DND-41 (cell line): ENCODE data around the gene RRP8.

Source experiments
- ATAC-seq: fragments of 200-7000 bp; cut with Tn5 transposase; 3 replicates; pipeline ENCODE4 v1.9.1; 2021; ENCODE audit warnings: low read depth; ENCODE audit not compliant: insufficient read depth
- DNase-seq: peaks from one replicate; pipeline ENCODE4 v3.0.0-alpha.2; 2020
- H2AFZ ChIP-seq: 2 replicates; pipeline ENCODE4 v1.6.0; 2012; ENCODE audit warnings: low read depth, low read length
- H3K27ac ChIP-seq: 2 replicates; pipeline ENCODE4 v1.5.1; 2012; ENCODE audit warnings: low read length, inconsistent platforms
- H3K27me3 ChIP-seq: fragments of 200-600 bp; sonication (generic); 2 replicates; pipeline ENCODE4 v1.6.0; 2012; ENCODE audit warnings: low read length, mild to moderate bottlenecking, inconsistent platforms; ENCODE audit not compliant: insufficient read depth, poor library complexity
- H3K36me3 ChIP-seq: 2 replicates; pipeline ENCODE4 v1.5.1; 2012; ENCODE audit warnings: low read length, inconsistent platforms; ENCODE audit not compliant: insufficient read depth
- H3K4me1 ChIP-seq: 2 replicates; pipeline ENCODE4 v1.5.1; 2012; ENCODE audit warnings: mild to moderate bottlenecking, low read length; ENCODE audit not compliant: insufficient read depth
- H3K4me2 ChIP-seq: 2 replicates; pipeline ENCODE4 v1.6.0; 2012; ENCODE audit warnings: mild to moderate bottlenecking, moderate library complexity, low read length, inconsistent platforms; ENCODE audit not compliant: insufficient read depth
- H3K4me3 ChIP-seq, 2 experiments: fragments of 200-600 bp in 1 of 2; shearing (Covaris generic) in 1 of 2; 2 replicates each; pipeline ENCODE4 v1.5.1; 2012 to 2016; ENCODE audit warnings: inconsistent platforms in 2 of 2, low read length in 2 of 2, mild to moderate bottlenecking in 2 of 2, low read depth in 1 of 2, moderate library complexity in 1 of 2
- H3K79me2 ChIP-seq: 2 replicates; pipeline ENCODE4 v1.6.0; 2012; ENCODE audit warnings: low read length, inconsistent platforms; ENCODE audit not compliant: insufficient read depth
- H3K9ac ChIP-seq: 2 replicates; pipeline ENCODE4 v1.6.0; 2012; ENCODE audit warnings: low read depth, mild to moderate bottlenecking, inconsistent platforms, low read length, moderate library complexity
- H3K9me3 ChIP-seq: 2 replicates; pipeline ENCODE4 v1.5.1; 2012; ENCODE audit warnings: low read length, moderate library complexity, mild to moderate bottlenecking, inconsistent platforms; ENCODE audit not compliant: insufficient read depth, severe bottlenecking
- H4K20me1 ChIP-seq: 2 replicates; pipeline ENCODE4 v1.6.0; 2012; ENCODE audit warnings: low read length; ENCODE audit not compliant: insufficient read depth
- CTCF ChIP-seq: IDR thresholded peaks from 2 replicates; pipeline ENCODE4 v1.5.1; 2012; ENCODE audit warnings: borderline replicate concordance, low read length, moderate library complexity, mild to moderate bottlenecking; ENCODE audit not compliant: poor library complexity, severe bottlenecking; ENCODE audit errors: extremely low read depth
- EZH2 ChIP-seq: IDR thresholded peaks from 3 replicates; pipeline ENCODE4 v1.6.1; 2012; ENCODE audit warnings: borderline replicate concordance, low read depth, mild to moderate bottlenecking, moderate library complexity, low read length, inconsistent platforms; ENCODE audit not compliant: severe bottlenecking

Gene RRP8

GRCh38 chr11:6576471-6577373, 26.7 kb downstream of the RRP8 start:
- H3K79me2 ChIP-seq, result no peaks in the 10 kb centered on the region
- no peak overlapping the region for H3K9ac ChIP-seq
- DNase-seq (peak; percentile 26), ATAC-seq (peak; percentile 65)
- H3K27ac ChIP-seq, result no peak overlapping the region
- TF ChIP-seq CTCF (no peak), EZH2 (no peak)
- H3K36me3 ChIP-seq, result no peaks in the 10 kb centered on the region; the same call in 1 of the 2 replicates
- no peaks in the 10 kb centered on the region for H3K27me3 ChIP-seq
- no peak overlapping the region for H3K4me3 ChIP-seq
- no peaks in the 10 kb centered on the region for H4K20me1 ChIP-seq
- H3K4me1 ChIP-seq, result no peaks in the 10 kb centered on the region
- H2AFZ ChIP-seq, result no peak overlapping the region
- H3K4me2 ChIP-seq, result no peak overlapping the region
- H3K9me3 ChIP-seq, result no peaks in the 10 kb centered on the region

- H3K36me3 ChIP-seq, result no peaks in the 10 kb centered on the region; the same call in 1 of the 2 replicates
- no peak overlapping the region for H3K4me2 ChIP-seq
- TF ChIP-seq CTCF (no peak), EZH2 (no peak)
- no peaks in the 10 kb centered on the region for H3K4me1 ChIP-seq
- H2AFZ ChIP-seq, result no peak overlapping the region
- H3K4me3 ChIP-seq, result no peak overlapping the region
- ATAC-seq, result no peak
- H3K9ac ChIP-seq, result no peak overlapping the region
- H3K79me2 ChIP-seq, result no peaks in the 10 kb centered on the region
- H4K20me1 ChIP-seq, result no peaks in the 10 kb centered on the region
- no peak overlapping the region for H3K27ac ChIP-seq
- H3K27me3 ChIP-seq, result no peaks in the 10 kb centered on the region
- H3K9me3 ChIP-seq, result no peaks in the 10 kb centered on the region
- DNase-seq, result no peak
These were observed 28.4 kb downstream of the RRP8 start for GRCh38 chr11:6574816-6575715.

GRCh38 chr11:6572215-6572614, 31.2 kb downstream of the RRP8 start:
- no peaks in the 10 kb centered on the region for H3K4me1 ChIP-seq
- no peaks in the 10 kb centered on the region for H3K79me2 ChIP-seq
- H3K36me3 ChIP-seq, result no peaks in the 10 kb centered on the region; the same call in 1 of the 2 replicates
- no peaks in the 10 kb centered on the region for H3K27me3 ChIP-seq
- H3K4me2 ChIP-seq, result no peak overlapping the region
- no peak overlapping the region for H2AFZ ChIP-seq
- H3K4me3 ChIP-seq, result no peak overlapping the region
- ATAC-seq (no peak), DNase-seq (no peak)
- H3K9ac ChIP-seq, result no peak overlapping the region
- H3K9me3 ChIP-seq, result no peaks in the 10 kb centered on the region
- TF ChIP-seq EZH2, result no peak
- no peak for TF ChIP-seq CTCF
- H4K20me1 ChIP-seq, result no peaks in the 10 kb centered on the region
- H3K27ac ChIP-seq, result no peak overlapping the region
